Measurements from ENCODE around the gene NECTIN1.

NECTIN1 gene

GRCh38 chr11:119691701-119692539 is 37.1 kb downstream of the NECTIN1 start:
- DNase-seq (ENCODE audit: low read depth), result no peak

GRCh38 chr11:119691020-119691666 is 37.9 kb downstream of the NECTIN1 start:
- DNase-seq (ENCODE audit: low read depth), result no peak

GRCh38 chr11:119689302-119689701 is 39.7 kb downstream of the NECTIN1 start:
- DNase-seq (ENCODE audit: low read depth), result no peak

- DNase-seq (ENCODE audit: low read depth), result no peak
Observed at GRCh38 chr11:119688356-119688755, 40.6 kb downstream of the NECTIN1 start.

- no peak for DNase-seq (ENCODE audit: low read depth)
Observed at GRCh38 chr11:119687373-119688046, 41.5 kb downstream of the NECTIN1 start.

DNA sequence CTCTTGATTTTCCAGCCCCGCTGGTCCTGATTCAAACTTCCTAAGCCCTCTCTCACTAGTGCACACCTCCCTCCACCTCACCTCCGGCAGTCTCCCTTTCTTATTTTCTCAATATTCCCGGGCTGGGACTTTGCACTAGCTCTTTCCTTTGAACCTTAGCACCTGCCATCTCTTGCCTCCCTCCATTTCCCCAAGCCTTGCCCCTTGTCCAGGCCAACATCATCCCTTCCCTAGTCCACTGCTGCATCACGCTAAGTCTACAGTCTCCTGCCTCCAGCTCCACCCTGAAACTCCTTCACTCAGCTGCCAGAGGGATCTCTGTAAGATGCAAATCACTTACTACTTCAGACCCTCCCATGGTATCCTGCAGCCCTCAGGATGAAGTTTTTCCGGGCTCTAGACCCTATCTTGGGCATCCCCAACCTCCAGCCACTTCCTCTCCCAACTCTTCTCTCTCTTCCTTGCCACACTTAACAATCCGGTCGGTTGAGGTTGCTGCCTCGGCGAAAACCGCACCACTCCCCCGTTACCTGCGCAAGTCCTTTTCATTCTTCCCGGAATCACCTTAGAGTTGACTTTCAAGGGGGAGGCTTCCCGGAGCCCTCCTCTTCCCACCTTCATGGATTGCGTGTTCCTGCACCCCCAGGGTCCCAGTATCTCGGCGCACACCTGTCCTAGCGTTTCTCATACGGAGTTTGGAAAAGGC is 42.7 kb downstream of the NECTIN1 start:
- no peak for DNase-seq (ENCODE audit: low read depth)

GRCh38 chr11:119685111-119685746 is 43.8 kb downstream of the NECTIN1 start:
- DNase-seq (ENCODE audit: low read depth), result no peak

GRCh38 chr11:119684361-119685110 is 44.5 kb downstream of the NECTIN1 start:
- no peak for DNase-seq (ENCODE audit: low read depth)

GRCh38 chr11:119683783-119684182 is 45.2 kb downstream of the NECTIN1 start:
- DNase-seq (ENCODE audit: low read depth), result no peak

DNA sequence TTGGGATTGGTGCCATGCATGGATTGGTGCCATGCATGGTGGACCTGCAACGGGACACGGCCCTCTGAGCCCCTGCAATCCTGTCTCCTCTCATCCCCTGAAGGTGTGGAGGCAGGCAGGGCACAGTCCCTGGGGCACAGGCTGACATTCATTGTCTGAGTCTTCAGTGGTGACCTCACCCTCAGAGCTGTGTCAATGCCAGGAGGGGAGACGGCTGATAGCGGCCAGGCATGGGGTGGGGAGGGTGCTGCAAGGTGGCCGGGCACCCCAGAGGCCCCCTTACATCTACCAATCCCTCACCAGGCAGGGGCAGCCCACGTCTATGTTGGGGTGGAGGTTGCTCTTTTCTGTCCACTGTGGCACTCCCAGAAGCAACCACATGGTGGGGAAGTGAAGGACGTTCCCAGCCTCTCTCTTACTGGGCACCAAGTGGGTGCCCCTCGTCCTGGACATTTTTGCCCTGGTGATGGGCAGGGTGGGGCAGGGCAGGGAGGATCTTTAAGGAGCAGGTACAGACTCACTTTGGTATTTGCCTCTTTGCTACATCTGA is 47.6 kb downstream of the NECTIN1 start:
- DNase-seq (ENCODE audit: low read depth), result no peak

DNA sequence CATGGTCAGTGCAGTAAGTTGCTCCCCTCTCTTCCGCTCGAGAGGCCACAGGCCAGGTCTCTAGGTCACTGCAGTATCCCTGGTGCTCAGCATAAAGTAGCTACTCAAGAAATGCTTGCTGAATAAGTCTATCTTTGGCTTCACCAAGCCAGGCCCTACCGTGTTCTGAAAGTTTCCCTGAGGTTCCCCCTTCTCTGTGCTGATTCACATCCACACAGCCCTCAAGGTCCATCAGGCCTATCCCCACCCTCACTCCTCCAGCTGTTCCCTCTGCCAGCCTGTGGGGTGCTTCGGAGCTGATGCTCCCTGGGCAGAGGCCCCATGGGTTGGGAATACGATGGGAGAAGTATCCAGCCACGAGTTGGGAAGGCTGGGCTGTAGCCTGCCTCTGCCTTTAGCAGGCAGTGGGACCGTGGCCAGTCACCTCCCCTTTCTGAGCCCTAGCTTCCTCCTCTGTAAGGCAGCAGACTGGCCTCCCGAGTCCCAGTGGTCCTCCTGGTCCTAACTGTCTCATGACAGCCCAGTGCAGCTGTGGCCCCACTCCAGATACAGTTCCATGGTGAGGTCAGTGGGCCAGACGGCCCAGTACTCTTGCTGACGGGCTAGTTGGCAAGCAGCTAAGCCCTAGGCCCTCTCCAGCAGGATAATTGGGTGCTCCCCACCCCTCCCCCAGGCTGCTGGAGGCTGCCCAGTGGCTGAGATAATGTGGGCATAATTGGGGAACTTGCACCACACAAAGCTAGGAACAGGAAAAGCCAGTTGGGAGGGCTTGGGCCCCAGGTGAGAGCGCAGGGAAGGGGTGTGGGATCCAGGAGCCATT is 48.2 kb downstream of the NECTIN1 start:
- no peak for DNase-seq (ENCODE audit: low read depth)

GRCh38 chr11:119679346-119679745 is 49.7 kb downstream of the NECTIN1 start:
- DNase-seq (ENCODE audit: low read depth), result no peak

DNA sequence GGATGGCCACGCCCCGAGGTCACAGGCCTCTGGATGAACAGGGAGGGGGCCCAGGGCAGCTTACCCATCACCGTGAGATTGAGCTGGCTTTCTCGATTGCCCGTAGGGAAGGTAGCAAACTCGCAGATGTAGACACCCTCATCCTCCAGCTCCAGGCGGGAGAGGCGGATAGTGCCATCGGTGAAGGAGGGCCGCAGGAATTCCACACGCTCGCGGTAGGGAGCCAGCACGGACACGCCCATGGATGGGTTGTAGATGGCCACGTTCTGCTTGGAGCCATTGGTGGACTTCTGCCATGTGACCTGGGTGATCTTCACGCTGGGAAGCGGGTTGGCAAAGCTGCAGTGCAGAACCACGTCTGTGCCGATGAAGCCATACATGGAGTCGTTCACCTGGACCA is 50.6 kb downstream of the NECTIN1 start:
- no peak for DNase-seq (ENCODE audit: low read depth)

DNA sequence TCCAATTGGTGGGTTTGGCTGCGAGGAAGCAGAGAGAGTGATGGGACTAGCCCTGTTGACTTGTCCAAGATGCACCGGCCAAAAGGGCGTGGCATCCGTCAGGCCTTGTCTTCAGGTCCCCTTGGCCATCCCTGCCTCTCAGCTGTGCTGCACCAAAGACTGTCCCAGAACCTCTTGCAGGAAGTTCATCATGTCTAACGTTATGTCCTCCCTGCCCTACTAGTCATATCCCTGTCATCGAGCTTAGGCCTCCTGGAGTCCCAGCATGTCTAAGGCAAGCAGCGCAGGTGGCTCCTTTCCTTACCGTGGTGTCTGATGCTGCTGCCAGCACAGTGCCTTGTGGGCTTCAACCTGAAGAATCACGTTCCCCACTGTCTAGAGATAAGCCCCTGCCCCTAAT is 51.2 kb downstream of the NECTIN1 start:
- DNase-seq (ENCODE audit: low read depth), result no peak

DNA sequence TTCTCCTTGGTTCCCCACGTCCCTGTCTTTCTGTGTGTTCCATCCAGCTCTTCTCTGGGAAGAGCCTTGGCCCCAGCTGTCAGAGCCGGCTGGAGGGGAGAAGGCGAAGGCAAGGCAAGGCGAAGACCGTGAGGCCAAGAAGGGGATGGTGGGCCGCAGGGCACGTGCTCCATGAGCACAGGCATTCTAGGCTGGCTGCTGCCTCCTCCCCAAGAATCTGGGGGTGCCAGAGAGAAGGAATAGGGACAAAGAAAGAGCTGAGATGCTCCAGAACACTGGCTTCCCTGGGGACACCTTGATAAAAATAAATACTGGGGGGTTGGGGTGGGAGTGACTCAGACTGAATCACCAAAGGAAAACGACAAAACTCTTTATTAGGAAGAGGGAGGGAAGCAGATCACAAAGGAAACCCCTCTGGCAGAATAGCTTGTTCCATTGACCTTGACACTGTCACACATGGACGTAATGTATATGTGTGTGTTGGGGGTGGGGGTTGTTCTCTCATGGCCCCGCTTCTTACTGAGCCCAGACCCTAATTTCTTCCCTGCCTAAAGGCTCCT is 52.5 kb downstream of the NECTIN1 start:
- DNase-seq (ENCODE audit: low read depth), result no peak

- DNase-seq (ENCODE audit: low read depth), result no peak
Observed at GRCh38 chr11:119673759-119674336, 55.2 kb downstream of the NECTIN1 start.

DNA sequence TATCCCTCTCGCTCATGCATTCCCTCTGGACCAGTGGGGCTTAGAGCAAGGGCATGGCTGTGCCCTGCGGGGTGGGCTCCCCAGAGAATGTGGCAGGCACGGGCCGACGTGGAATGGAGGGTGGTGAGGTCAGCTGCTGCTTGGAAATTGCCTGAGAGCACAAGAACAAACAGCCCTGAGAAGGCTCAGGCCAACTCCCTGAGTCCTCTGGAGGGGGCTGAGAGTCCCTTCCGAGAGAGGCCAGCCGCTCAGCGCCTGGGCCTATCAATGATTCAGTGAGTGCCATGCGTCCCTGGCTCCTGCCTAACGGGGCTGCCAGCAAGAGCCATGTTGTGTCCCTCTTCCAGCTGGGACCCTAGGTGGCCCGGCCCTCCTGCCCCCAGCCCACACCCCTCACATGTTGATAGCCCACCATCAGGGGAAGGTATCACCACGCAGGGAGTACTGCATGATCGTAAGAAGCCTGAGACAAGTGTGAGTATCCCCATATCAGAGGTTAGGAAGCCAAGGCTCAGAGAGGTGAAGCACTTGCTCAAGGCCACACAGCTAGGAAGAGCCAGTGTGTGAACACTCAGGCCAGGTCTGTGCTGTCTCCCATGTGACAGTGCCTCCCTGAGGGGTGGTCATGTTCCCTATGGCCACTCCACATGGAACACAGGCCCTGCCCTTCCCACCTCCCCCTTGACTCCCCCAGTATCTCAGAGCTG is 55.8 kb downstream of the NECTIN1 start:
- no peak for DNase-seq (ENCODE audit: low read depth)

- DNase-seq (ENCODE audit: low read depth), result no peak
Observed at GRCh38 chr11:119672597-119672996, 56.4 kb downstream of the NECTIN1 start.
